HEK293T (cell line): ENCODE measurements around the gene GET3.

ENCODE experiments used
- CTCF ChIA-PET: fragments of 350-600 bp; formaldehyde crosslinking; extraction: SDS; loops from one replicate; lab custom pipeline; 2021; ENCODE audit warnings: antibody characterized with exemption, inconsistent platforms; lab: Yijun Ruan, JAX
- POLR2A ChIA-PET: fragments of 350-600 bp; formaldehyde crosslinking; extraction: SDS; loops from one replicate; lab custom pipeline; 2020; ENCODE audit warnings: antibody characterized with exemption, inconsistent platforms; lab: Yijun Ruan, JAX
- DNase-seq: peaks from one replicate; pipeline ENCODE4 v3.0.0; 2012; ENCODE audit warnings: mixed read lengths; ENCODE audit errors: extremely low spot score
- ARNT ChIP-seq: fragments of 450-650 bp; IDR thresholded peaks from 2 replicates; pipeline ENCODE4 v1.6.1; 2017; ENCODE audit warnings: mild to moderate bottlenecking
- BHLHE40 ChIP-seq: fragments of 450-650 bp; IDR thresholded peaks from 2 replicates; pipeline ENCODE4 v1.6.1; 2016; ENCODE audit warnings: mild to moderate bottlenecking, moderate library complexity, borderline replicate concordance
- CTBP1 ChIP-seq: fragments of 450-650 bp; IDR thresholded peaks from 2 replicates; pipeline ENCODE4 v1.6.1; 2016; ENCODE audit warnings: borderline replicate concordance
- ELF4 ChIP-seq: fragments of 450-650 bp; IDR thresholded peaks from 2 replicates; pipeline ENCODE4 v1.6.1; 2017; ENCODE audit warnings: antibody characterized with exemption
- FOXA1 ChIP-seq: fragments of 450-650 bp; IDR thresholded peaks from 2 replicates; pipeline ENCODE4 v1.6.1; 2016; ENCODE audit warnings: mild to moderate bottlenecking
- FOXK2 ChIP-seq: fragments of 450-650 bp; IDR thresholded peaks from 2 replicates; pipeline ENCODE4 v1.6.1; 2016; ENCODE audit warnings: mild to moderate bottlenecking
- FOXM1 ChIP-seq: fragments of 450-650 bp; IDR thresholded peaks from 2 replicates; pipeline ENCODE4 v1.6.1; 2017; ENCODE audit warnings: mild to moderate bottlenecking, borderline replicate concordance
- HDGF ChIP-seq: fragments of 450-650 bp; IDR thresholded peaks from 2 replicates; pipeline ENCODE4 v1.6.1; 2017; ENCODE audit warnings: antibody characterized with exemption, borderline replicate concordance
- L3MBTL2 ChIP-seq: fragments of 450-650 bp; conservative IDR thresholded peaks from 2 replicates; pipeline ENCODE4 v1.6.1; 2016; ENCODE audit warnings: mild to moderate bottlenecking
- LEF1 ChIP-seq: fragments of 450-650 bp; IDR thresholded peaks from 2 replicates; pipeline ENCODE4 v1.6.1; 2017; ENCODE audit warnings: mild to moderate bottlenecking, borderline replicate concordance
- NFRKB ChIP-seq: fragments of 450-650 bp; IDR thresholded peaks from 2 replicates; pipeline ENCODE4 v1.6.1; 2016; ENCODE audit warnings: mild to moderate bottlenecking, moderate library complexity
- PKNOX1 ChIP-seq: fragments of 450-650 bp; IDR thresholded peaks from 2 replicates; pipeline ENCODE4 v1.6.1; 2016
- SP1 ChIP-seq: fragments of 450-650 bp; IDR thresholded peaks from 2 replicates; pipeline ENCODE4 v1.6.1; 2017
- SUZ12 ChIP-seq: fragments of 450-650 bp; IDR thresholded peaks from 2 replicates; pipeline ENCODE4 v1.6.1; 2016; ENCODE audit warnings: mild to moderate bottlenecking
- TARDBP ChIP-seq: fragments of 450-650 bp; IDR thresholded peaks from 2 replicates; pipeline ENCODE4 v1.6.1; 2016
- ZNF384 ChIP-seq: fragments of 450-650 bp; IDR thresholded peaks from 2 replicates; pipeline ENCODE4 v1.6.1; 2016

GET3 gene

GRCh38 chr19:12736995-12737834, at the start of gene GET3:
GET3 (plus strand) TSS chr19:12737497; CDS start chr19:12737506, 9 bp downstream.
- CTCF ChIA-PET = interaction anchor here (0.8 to 1.5 kb wide), 2 partner anchors 20 kb away, joined by 4 to 5 read pairs; no protein-coding TSS in a partner anchor
- POLR2A ChIA-PET = interaction anchor here (0.7 to 6.1 kb wide), 15 partner anchors 8 to 69 kb away, joined by 3 to 133 read pairs (median 6); partner anchors contain the start of genes BEST2, FBXW9, JUNB and RNASEH2A
- TF ChIP-seq ELF4 = peak; percentile 78
- TF ChIP-seq NFRKB = peak; percentile 76
- TF ChIP-seq FOXM1 = no peak
- peak; percentile 87 for TF ChIP-seq BHLHE40
- peak; percentile 98 for TF ChIP-seq PKNOX1
- no peak for TF ChIP-seq TARDBP
- TF ChIP-seq L3MBTL2 = peak; percentile 61
- peak; percentile 91 for DNase-seq

- POLR2A ChIA-PET = no interaction called here
- TF ChIP-seq ELF4 (no peak), SUZ12 (no peak), HDGF (no peak), FOXK2 (no peak), ZNF384 (no peak)
- CTCF ChIA-PET = no interaction called here
- no peak for DNase-seq
These were observed 48.3 kb upstream of the GET3 start for GRCh38 chr19:12689012-12689411.

- CTCF ChIA-PET = no interaction called here
- POLR2A ChIA-PET = no interaction called here
- TF ChIP-seq ZNF384 (no peak), FOXA1 (no peak), SP1 (no peak), FOXM1 (no peak), BHLHE40 (no peak), FOXK2 (no peak), L3MBTL2 (no peak), CTBP1 (no peak), ARNT (no peak), LEF1 (no peak)
- DNase-seq = no peak
These were observed 47.6 kb upstream of the GET3 start for GRCh38 chr19:12689581-12690216.

GRCh38 chr19:12692960-12693359, 44.3 kb upstream of the GET3 start:
- POLR2A ChIA-PET = interaction anchor here (1.3 kb wide), 1 partner anchor 12 kb away, joined by 3 read pairs; no protein-coding TSS in a partner anchor
- CTCF ChIA-PET = no interaction called here

GRCh38 chr19:12694641-12695040, 42.7 kb upstream of the GET3 start:
- CTCF ChIA-PET = no interaction called here
- TF ChIP-seq ARNT (no peak), HDGF (no peak), SP1 (no peak), ZNF384 (no peak), PKNOX1 (no peak), CTBP1 (no peak), L3MBTL2 (no peak), LEF1 (no peak), TARDBP (no peak), BHLHE40 (no peak), FOXK2 (no peak), ELF4 (no peak), NFRKB (no peak), SUZ12 (no peak), FOXM1 (no peak), FOXA1 (no peak)
- POLR2A ChIA-PET = no interaction called here
- no peak for DNase-seq

More at GRCh38 chr19:12692960-12693359, 44.3 kb upstream of the GET3 start:
- TF ChIP-seq BHLHE40 (no peak), SUZ12 (no peak), ARNT (no peak)
- no peak for DNase-seq

GRCh38 chr19:12695096-12695495, 42.2 kb upstream of the GET3 start:
- TF ChIP-seq L3MBTL2 = no peak
- TF ChIP-seq NFRKB = no peak
- no peak for TF ChIP-seq FOXA1
- no peak for TF ChIP-seq FOXM1
- TF ChIP-seq SP1 = no peak
- TF ChIP-seq FOXK2 = no peak
- TF ChIP-seq TARDBP = no peak
- TF ChIP-seq SUZ12 = no peak
- TF ChIP-seq ELF4 = no peak
- no peak for TF ChIP-seq ZNF384
- TF ChIP-seq BHLHE40 = no peak
- TF ChIP-seq HDGF = no peak
- TF ChIP-seq CTBP1 = no peak
- no peak for TF ChIP-seq PKNOX1
- CTCF ChIA-PET = no interaction called here
- DNase-seq = no peak
- POLR2A ChIA-PET = interaction anchor here (1.6 kb wide), 1 partner anchor 27 kb away, joined by 3 read pairs; no protein-coding TSS in a partner anchor
